ENCODE results near the gene DLG3.

The DLG3 gene

GRCh38 chrX:70437921-70438665 is 6.5 kb upstream of the DLG3 start:
- no peak for DNase-seq

GRCh38 chrX:70439016-70439415 is 5.6 kb upstream of the DLG3 start:
- DNase-seq = no peak

- DNase-seq = no peak
These were observed 2.4 kb upstream of the DLG3 start for GRCh38 chrX:70442224-70442623.

- DNase-seq = no peak
These were observed 466 bp downstream of the DLG3 start for GRCh38 chrX:70444946-70445656.

DNA sequence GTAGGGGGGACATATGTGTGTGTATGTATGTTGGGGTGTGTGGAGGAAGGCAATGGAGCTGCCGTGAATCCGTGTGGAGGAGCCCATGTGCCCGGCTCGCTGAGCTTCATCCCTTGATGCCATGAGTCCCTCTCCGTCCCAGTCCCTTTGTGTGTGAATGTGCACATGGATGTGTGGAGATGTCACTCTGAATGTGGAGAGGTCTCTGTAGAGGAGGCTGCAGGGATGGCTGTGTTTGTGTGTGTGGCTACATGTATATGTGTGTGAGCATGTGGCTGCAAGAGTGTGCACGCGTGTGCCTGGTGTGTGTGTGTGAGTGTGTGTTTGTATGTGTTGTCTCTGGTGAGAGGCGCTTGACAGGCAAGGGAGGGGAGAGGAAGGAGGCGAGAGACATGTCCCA is 1.3 kb downstream of the DLG3 start:
- no peak for DNase-seq

DNA sequence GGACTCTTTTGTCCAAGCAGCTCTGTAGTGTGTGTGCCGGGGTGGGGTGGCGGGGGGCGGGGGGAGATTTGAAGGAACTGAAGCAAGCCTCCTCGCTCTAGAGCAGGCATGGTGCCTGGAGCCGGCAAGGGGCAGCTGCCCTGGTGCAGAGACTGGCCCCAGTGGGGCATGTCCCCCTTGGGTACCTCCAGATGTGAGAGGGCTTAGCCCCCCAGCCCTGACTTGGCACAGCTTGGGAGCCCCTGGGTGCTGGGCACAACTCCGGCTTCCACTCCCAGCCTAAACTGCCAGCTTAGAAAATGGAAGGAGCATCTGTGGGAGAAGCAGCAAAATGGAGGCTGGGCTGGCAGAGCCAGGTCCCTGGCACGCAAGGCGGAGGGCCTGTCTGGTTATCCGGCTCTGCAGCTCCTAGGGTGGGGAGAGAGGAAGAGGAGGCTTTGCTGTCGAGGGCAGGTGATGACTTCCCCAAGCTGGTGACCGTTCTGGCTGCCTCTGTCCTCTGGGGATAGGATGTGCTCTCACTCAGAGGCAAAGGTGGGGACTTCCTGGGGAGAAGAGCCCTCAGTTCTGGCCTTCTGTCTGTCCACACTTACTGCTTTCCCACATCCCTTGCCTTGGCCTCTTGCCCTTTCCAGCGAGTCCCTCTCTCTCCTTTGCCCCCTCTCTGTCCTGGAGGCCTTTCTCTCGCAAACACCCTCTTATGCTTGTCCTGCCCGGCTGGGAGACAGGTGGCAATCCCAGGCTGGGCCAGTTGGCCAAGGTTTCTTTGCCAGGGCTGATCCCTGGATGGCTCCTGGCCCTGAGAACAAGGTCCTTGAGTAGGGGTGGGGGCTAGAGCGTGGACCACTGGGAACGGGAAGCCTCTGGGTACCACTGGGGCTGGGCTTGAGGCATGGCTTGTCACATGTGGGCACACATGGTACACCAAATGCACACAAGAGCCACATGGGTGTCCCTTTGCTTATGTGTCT is 2.0 kb downstream of the DLG3 start:
- no peak for DNase-seq

DNA sequence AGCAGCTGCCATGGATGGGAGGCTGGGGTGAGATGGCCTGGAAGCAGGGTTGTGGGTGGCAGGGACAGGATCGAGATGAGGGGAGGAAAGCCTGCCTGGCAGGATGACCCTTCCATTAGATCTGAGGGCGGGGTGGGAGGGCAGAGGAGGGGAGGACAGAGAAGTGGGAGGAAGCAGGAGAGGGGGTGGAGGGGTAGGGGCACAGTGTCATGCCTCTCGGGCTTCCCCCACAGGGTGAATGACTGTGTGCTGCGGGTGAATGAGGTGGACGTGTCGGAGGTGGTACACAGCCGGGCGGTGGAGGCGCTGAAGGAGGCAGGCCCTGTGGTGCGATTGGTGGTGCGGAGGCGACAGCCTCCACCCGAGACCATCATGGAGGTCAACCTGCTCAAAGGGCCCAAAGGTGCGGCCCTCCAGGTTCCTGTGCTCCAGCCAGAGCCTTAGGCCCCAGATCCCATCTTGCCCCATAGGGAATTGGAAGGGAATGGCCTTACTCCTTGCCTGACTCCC is 4.9 kb downstream of the DLG3 start:
- no peak for DNase-seq

- no peak for DNase-seq
These were observed 7.6 kb downstream of the DLG3 start for GRCh38 chrX:70452143-70452733.

- DNase-seq = no peak
These were observed 8.5 kb downstream of the DLG3 start for GRCh38 chrX:70453024-70453618.

GRCh38 chrX:70454441-70455365 is 10.1 kb downstream of the DLG3 start:
- DNase-seq = peak; percentile 82

GRCh38 chrX:70455366-70456202 is 10.9 kb downstream of the DLG3 start:
- DNase-seq = no peak

GRCh38 chrX:70456256-70456655 is 11.6 kb downstream of the DLG3 start:
- DNase-seq = no peak

DNA sequence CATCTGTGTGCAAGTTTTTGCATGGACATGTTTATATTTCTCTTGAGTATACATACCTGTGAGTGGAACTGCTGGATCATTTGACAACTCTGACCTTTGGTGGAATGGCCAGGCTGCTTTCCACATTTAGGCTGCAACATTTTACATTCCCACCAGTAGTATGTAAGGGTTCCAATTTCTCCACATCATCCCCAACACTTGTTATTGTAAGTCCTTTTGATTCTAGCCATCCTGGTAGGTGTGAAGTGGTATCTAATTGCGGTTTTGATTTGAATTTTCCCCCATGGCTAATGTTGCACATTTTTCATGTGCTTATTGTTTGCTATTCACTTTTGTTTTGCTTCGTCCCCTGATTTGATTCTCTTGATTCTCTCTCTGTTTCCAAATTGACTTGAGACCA is 16.4 kb downstream of the DLG3 start:
- DNase-seq = no peak

GRCh38 chrX:70464051-70464450 is 19.4 kb downstream of the DLG3 start:
- no peak for DNase-seq

- DNase-seq = no peak
These were observed 22.3 kb downstream of the DLG3 start for GRCh38 chrX:70466968-70467367.

DNA sequence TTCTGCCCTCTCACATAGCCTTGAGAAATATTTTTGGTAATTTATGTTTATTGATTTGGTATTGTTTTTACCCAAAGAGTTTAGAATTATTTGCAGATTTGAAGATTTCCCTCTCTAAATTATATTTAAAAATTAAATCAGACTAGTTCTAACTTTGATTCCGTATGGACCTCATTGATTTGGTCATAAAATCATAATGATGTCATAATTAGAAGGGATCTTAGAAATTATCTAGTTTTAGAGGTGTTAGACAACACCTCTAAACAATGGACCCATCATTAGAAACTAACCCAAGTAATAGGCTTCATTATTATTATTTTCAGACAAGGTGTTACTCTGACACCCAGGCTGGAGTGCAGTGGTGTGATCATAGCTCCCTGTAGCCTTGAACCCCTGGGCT is 24.1 kb downstream of the DLG3 start:
- no peak for DNase-seq

DNA sequence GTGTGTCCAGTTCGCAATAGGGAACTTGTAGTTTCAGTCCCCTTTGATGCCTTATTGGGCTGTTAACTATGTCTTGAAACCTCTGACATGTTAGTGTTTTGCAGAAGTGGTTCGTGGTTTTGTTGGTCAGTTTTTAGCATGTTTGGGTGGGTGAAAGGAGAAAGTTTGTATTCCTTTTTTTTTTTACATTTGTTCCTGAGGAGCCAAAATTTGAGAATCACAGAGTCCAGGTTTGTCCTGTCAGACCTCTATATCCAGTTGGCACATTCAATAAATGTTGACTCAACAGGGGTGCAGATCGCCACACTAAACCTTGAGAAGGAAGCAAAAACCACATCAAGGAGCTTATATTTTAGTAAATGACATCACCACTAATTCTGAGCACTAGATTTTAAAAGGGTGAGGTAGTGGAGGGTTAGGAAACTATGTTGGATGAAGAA is 26.2 kb downstream of the DLG3 start:
- DNase-seq = no peak

- DNase-seq = no peak
These were observed 31.7 kb downstream of the DLG3 start for GRCh38 chrX:70476166-70476933.
